H4 (cell line): ENCODE results near the gene THTPA. TPM values are rescaled to one million over a fixed set of nuclear protein-coding genes. Genes with fewer than 3 reads are reported as not detected.

ENCODE experiments used
- DNase-seq: peaks from one replicate; pipeline ENCODE4 v3.0.0-alpha.2; 2015; ENCODE audit warnings: low spot score
- total RNA-seq: library from RNA; depleted of rRNA; stranded (reverse); fragments of >200 nt; shearing (Covaris generic); gene quantifications from 2 replicates; pipeline ENCODE4 v1.2.3, GENCODE V29; 2014

The THTPA gene
- total RNA-seq, 1 experiment from 2014 or later: 11.8 TPM

- no peak for DNase-seq
Measured at GRCh38 chr14:23551266-23552028, 4.6 kb upstream of the THTPA start, which contains the start of gene ZFHX2. TSS of gene ZFHX2 (minus strand) at chr14:23551765. CDS start at chr14:23535325, 16,440 bp downstream.

DNA sequence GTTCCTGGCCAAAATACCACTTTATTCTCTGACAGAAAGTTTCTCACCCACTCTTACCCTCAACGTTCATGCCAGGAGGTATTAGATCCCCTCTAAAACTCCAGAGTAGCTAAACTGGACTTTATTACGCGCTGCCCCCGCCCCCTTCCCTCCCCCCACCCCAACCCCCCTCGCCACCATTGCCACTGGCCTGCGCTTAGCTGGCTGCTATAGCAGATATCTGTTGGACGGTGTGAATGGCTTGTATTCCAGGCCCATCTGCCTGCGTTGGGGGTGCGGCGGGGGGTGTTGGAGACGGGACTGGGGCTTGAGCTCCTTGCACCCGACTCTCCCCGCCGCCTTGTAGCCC lies 564 bp upstream of the THTPA start:
- no peak for DNase-seq

DNA sequence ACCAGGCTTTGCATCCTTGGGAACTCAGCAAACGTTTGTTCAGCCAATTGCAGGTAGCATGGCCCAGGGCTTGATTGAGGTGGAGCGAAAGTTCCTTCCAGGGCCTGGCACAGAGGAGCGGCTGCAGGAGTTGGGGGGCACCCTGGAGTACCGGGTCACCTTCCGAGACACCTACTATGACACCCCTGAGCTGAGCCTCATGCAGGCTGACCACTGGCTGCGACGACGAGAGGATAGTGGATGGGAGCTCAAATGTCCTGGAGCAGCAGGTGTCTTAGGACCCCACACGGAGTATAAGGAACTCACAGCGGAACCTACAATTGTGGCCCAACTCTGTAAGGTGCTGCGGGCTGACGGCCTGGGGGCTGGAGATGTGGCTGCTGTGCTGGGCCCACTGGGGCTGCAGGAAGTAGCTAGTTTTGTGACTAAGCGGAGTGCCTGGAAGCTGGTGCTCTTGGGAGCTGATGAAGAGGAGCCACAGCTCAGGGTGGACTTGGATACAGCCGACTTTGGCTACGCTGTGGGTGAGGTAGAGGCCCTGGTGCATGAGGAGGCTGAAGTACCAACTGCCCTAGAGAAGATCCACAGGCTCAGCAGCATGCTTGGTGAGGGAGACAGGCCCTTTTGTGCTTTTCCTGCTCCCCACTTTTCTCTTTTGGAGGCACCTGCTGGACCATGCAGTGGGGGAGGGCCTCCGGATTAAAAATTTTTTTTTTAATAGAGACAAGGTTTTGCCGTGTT lies 799 bp downstream of the THTPA start:
- DNase-seq: no peak

- no peak for DNase-seq
Measured at GRCh38 chr14:23557521-23557920, 1.4 kb downstream of the THTPA start.

DNA sequence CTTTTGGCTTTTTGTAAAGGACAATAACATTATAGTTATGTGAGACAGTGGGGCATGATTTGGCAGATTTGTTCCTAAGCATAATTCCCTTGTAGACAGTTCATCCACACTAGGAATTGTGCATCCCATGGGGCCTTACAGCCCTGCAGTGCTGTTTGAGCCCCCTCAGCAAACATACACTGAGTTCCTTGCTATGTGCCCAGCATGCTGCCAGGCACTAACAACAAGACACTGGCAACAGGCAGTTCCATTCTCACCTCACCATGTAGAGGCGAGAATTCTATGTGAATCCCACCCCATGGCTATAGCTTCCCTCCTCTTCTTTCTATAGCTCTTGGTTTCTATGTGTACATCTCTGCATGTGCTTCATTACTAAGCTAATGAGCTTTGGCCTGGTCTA lies 1.9 kb downstream of the THTPA start:
- DNase-seq: no peak

GRCh38 chr14:23558346-23559009 lies 2.4 kb downstream of the THTPA start:
- no peak for DNase-seq

DNA sequence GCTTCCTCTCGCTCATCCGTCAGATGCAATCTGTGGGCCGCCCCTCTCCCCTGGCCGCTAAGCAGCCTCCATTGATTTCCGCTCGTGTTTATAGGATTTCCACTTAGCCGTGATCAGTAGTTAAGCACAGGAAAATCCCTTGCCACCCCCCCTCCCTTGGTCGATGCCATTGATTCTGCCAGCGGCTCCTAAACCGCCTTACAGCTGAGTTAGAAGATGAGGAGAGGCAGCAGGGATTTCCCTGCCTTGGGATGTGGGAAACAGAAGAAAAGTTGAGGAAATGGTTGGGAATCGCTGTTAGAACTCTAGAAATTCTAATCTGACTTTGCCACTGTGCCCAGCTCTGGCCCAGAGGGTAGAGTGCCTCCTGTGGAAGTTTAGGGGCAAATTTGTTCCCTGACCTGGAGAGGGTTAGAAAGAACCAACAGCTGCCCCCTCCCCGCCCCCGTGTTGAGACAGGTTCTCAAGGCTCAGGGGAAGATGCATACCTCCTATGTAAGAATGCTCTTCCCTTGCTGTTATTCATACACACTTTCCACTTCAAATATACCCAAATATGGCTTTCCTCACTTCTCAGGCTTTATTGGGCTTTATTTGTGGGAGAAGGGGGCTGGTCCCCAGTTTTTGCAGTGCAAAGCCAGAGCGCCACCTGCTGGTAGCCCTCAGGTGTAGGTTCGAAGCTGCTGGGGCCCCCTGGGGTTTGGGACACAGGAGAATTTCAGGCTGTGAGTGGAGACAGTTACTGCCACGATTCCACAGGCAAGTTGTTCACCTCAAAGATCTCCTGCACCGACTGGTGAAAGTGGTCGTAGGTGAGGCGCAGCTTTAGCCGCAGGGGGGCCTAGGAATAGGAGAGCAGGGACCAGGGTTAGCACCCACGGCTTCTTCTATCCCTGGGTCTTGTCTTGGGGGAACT lies 3.2 kb downstream of the THTPA start:
- peak; percentile 48 for DNase-seq

- DNase-seq: no peak
Measured at GRCh38 chr14:23559926-23560520, 4.0 kb downstream of the THTPA start.

- DNase-seq: no peak
Measured at GRCh38 chr14:23561259-23561658, 5.2 kb downstream of the THTPA start.

GRCh38 chr14:23561873-23562821 lies 6.1 kb downstream of the THTPA start:
- DNase-seq: peak; percentile 99

DNA sequence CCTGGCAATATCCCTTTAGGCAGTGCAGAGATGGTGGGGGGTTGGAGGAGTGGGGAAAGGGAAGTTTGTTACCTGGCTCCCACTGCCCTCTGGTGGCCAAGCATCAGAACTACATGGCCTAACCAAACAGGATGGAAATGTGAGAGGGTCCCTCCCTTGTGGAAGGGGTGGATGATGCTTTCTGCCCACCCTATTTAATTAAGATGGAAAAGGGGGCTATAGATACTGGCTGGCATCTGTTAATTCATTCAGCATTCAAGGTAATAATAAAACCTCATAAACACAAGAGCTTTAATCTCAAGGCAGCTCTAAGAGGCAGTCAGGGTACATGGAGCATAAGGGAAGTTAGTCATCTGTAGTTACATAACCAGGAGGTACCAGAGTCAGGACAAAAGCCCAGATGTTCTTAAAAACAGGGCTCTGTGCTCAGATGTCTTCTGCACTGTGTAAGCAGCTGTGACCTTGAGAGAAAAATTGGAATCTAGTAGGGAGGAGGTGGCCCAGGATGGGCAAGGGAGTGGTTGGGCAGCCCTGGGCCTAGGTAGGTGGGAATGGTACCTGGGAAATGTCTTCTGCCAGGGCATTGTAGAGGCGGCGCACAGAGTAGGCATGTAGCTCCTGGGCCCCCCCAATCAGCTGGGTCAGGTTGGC lies 6.9 kb downstream of the THTPA start:
- DNase-seq: peak; percentile 68

DNA sequence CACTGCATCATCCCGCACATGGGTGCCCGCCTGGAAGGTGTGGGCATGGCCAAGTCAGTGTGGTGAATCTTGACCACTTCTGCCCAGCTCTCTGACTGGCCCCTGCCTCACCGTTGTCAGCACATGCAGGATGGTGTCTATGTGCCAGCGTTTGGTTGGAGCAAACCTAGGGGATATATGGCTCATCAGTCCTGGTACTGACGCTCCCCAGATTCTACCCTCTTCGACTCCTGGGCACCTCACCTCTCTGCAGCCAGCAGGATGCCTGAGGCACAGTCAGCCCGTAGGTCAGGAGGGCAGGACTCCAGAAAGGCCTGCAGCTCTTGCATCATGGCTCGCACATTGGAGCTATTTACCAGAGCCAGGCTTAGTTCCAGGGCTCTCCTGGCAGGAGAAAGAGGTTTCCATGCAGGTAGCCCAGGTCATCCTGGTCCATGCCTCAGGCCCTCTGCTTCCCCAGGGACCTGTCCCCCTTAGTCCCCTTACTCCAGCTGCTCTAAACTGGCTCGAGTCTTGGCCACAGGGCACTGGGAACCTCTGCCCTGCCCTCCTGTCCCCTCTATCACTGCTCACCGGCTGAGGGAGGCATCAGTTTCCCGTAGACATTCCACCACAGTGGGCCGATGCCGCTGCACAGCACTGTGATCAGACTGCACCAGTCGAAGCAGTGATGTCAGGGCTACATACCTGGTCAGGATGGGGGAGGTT lies 7.6 kb downstream of the THTPA start:
- no peak for DNase-seq

DNA sequence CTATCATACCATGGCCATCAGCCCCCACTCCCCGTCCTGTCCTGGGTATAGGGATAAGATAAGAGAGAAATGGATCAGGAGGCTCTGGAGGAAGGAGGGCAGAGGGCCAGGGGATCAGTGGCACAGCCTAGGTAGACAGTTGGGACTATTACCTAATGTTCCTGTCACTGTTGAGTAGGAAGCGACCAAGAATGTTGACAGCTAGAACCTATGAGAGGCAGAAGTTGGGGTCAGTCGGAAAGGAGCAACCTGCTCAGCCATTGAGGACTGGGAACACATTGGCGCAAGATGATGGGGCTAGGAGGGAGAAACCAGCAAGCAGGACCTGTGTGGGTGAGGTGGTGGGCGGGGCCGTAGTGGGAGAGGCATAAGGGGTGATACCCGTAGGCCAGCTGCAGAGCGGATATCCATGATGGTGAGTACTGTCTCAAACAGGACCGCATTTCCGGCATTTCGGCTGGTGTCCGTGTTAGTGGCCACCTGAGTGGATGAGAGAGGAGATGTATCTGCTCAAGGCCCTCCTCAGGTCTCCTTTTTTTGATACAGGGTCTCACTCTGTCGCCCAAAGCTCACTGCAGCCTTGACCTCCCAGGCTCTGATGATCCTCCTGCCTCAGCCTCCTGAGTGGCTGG lies 8.2 kb downstream of the THTPA start:
- no peak for DNase-seq

DNA sequence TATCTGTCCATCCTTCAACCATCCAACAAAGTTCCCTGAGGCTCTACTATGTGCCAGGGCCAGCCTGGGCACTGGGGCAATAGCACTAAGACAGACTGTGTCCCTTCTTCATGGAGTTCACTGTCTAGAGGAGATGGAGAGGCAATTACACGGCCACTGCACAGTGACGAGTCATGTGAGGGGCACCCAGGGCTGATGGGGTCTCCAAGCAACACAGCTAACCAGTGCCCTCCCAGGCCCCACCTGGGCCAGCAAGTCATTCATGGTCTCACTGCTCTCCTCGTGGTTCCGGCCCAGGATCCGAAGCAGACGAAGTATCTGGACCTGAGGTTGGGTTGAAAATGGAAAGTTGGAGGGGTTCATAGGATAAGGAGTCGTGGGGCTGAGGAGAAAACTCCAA lies 8.8 kb downstream of the THTPA start:
- DNase-seq: no peak

DNA sequence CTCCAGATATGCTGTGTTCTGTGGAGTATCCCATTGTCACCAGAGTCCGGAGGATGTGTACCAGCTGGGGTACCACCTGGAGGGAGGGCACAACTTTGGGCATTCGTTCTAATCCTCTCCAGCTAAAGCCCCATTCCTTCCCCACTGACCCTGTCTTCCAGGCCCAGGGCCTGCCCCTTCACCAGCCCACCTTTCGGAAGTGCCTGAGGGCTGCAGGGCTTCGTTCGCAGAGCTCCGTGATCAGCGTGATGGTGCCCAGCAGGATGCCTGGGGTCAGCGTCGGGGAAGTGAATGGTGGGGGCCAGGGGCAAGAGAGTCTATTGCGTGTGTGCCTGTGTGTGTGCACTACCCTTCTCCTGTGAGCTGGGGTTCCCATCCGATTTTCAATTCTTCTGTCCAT lies 9.6 kb downstream of the THTPA start:
- DNase-seq: no peak

DNA sequence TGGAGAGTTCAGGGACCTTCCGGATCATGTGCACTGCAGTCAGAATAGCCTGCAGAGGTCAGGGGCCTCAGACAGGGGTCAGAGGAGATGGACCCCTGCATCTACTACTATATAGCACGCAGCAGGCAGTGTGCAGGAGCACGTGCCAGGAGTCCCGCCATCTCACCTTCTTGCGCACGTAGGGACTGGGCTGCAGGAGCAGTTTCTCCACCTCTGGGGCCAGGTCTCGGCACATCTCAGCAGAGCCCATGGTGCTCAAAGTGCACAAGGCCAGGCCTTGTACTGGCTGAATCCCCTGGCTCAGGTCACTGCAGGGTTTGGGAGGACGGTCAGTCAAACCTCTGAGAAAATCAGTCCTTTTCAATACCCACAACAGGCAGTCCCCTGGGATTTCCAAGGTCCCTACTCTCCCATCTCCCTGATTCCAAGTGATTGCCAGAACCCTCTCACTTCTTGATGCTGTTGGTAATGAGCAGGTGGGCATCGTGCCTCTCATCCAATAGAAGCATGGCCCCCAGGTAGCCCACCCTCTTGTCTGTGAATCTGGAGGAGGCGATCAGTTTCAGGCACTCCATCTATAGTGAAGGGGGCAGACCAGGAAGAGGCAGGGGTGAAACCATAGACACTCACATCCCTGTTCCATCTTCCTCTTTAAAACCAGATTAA lies 10.2 kb downstream of the THTPA start:
- DNase-seq: no peak

- no peak for DNase-seq
Measured at GRCh38 chr14:23566778-23567185, 10.7 kb downstream of the THTPA start.
